ENCODE data around the gene SFN. TPM values are rescaled to one million over a fixed set of nuclear protein-coding genes. Genes with fewer than 3 reads are reported as not detected.

The SFN gene
- total RNA-seq, 1 donor from 2014 or later, result 1.2 TPM

DNA sequence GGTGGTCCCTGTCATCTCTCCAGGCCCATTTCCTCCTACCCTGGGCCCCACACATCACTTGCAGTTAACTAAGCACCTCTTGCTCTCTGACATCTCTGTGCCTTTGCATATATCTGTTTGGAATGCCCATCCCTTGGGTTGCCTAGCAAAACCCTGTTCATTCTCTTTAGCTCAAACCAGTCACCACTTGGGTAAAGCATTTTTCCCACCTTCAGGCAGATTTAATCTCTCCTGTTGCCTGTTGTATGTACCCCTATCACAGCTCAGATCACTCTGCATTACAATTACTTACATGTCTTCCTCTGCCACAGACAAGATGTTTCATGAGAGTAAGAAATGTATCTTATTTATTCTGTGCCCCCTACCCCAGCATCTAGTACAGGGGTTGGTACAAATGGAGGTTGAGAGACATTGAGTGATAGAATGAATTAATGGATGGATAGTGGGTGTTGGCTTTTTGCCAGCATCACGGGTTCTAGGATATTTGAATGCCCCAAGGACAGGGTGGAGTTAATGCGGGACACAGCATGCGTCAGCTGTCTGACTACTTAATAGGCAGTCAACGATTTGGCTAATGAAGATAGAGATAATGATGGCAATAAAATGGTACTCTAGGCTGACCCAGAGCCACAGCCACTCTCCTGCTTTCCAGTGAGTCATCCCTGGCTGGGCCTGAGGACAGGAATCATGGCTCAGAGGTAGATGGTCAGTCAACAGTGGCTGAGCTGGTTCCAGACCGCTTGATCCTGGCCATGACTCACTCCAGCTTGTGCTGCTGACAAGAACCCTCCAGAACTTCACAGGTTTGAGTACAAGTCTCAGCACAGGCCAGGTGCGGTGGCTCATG, 44.3 kb downstream of the SFN start:
- intact Hi-C loops (cut with micrococcal nuclease), result no loop called here

DNA sequence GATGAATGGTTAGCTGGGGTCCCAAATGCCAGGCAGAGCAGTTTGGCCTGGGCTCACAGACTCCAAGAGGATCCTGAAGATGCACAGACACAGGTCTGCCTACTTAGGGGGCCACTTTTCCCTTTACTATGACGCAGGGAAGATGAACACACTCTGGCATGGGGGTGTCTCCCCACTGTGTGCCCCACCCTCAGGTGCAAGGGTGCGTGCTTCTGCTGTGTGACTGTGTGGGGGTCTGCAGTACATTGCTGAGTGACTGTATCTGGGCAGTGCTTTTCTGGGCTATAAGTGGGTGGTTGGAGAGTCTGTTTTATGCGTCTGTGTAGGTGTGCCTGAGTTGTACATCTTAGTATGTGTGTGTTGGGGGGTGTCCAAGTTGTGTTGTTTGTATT, 47.0 kb downstream of the SFN start:
- intact Hi-C loops (cut with micrococcal nuclease), result no loop called here

DNA sequence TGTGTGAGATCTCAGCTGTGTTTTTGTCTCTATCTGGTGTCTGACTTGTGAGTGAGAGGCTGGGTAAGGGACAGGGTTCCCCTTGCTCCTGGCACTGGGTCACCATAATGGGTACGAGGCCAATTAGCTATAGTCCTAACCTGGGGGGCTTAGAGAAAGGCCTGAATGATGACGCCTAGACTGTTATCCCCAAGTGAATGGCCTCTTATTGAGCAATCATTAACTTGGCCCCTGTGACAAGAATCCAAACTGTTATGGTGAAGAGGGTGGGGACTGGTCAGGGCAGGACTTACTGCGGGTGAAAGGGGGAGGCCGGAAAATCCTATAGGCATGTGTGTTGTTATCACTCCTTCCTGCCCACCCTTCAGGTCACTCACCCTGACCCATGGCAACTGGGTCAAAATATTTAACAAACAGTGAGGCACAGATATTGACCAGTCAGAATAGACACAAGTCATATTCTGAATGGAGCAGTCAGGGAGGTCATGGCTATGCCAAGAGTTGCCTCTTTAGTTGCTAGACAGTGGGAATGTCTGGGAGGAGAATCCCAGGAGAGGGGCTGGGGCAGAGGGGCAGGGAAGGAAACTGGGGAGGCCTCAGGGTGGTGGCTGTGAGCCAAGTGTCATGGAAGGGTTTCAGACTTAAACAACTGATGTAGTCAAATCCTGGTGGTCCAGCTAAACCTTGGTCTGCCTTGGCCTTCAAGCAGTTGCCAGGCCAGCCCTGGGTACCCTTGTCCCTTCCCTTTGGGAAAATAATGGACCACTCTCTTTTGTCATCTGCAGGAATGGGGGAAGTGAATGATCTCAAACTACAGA, 47.6 kb downstream of the SFN start:
- intact Hi-C loops (cut with micrococcal nuclease), result no loop called here

DNA sequence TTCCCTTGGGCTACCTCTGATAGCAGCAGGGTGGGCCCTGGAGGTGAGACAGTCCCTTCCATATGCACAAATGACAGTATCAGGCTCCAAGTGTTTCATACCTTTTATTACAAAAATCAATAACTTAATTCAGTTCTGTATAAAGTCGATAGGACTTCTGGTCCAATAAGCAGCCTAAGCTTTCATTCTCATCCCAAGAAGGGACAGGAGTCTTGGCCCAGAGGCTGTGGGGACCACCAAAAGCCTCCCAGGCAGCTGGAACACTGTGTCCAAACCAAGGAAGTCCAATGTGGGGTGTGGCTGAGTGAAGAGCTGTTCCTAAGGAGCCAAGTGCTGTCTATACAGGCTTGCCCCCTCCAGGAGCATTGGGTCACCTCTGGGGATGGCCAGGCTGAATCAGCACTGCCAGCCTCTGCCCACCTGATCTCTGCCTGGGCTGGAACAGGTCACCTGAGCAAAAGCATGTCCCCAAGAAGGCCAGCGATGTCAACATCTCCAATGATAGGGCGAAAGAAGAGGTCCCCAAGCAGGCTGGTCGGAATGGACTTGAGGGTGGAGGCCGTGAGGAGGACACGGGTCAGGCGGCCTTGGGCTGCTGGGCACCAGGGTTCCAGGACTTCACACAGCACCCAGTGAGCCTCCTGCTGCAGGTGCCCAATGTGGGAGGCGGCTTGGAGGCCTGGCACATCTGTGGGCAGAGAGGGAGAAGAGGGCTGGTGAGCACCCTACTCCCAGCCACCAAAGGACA, 48.6 kb downstream of the SFN start:
- intact Hi-C loops (cut with micrococcal nuclease), result no loop called here

DNA sequence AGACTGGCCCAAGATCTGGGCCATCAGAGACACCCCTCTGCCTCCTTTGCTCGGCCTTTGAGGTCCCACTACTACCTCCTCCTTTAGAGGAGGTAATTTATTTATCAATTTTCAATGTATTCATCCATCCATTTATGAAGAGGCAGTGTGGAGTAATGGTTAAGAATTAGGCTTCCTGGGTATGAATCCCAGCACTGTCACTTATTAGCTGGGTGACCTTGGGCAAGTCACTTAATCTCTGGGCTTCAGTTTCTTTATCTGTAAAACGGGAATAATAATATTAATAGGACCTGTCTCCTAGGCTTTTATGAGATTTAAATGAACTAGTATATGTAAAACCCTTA, 49.2 kb downstream of the SFN start:
- intact Hi-C loops (cut with micrococcal nuclease), result no loop called here

DNA sequence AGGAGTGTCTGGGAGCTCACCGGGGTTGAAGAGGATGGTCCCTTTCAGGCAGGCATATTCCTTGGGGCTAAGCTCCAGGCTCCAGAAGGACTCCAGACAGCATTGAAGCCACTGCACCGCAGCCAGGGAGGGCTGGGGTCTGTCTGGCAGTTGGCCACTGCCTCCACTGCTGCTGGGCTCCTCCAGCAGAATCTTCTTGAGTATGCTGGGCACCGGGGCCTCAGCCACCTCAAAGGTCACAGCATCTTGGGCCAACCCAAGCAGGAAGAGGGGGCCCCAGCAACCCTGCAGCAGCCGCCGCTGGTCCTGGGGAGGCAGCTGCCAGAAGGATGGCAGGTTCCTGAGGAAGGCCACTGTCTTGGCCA, 50.4 kb downstream of the SFN start:
- intact Hi-C loops (cut with micrococcal nuclease), result no loop called here

Other genes with a start within 250 kb of the SFN start
- 124 and 130 TPM in 2 replicates for gene ARID1A, start 167.1 kb upstream of the SFN start, total RNA-seq
- gene PIGV, start 75.2 kb upstream of the SFN start, total RNA-seq, result 11.3 and 12.2 TPM in 2 replicates
- gene ZDHHC18, start 36.5 kb upstream of the SFN start, total RNA-seq, result 87.9 and 89.0 TPM in 2 replicates
- gene GPN2, start 27.1 kb downstream of the SFN start, total RNA-seq, result 34.1 and 35.5 TPM in 2 replicates
- 14.8 and 19.0 TPM in 2 replicates for gene GPATCH3, start 37.3 kb downstream of the SFN start, total RNA-seq
- not detected in 2 replicates for gene NR0B2, start 50.8 kb downstream of the SFN start, total RNA-seq
- 71.8 and 74.6 TPM in 2 replicates for gene NUDC, start 58.6 kb downstream of the SFN start, total RNA-seq
- not detected in 2 replicates for gene KDF1, start 97.3 kb downstream of the SFN start, total RNA-seq
- gene TRNP1, start 130.5 kb downstream of the SFN start, total RNA-seq, result 0.32 and 0.68 TPM in 2 replicates
- not detected in 2 replicates for gene TENT5B, start 149.7 kb downstream of the SFN start, total RNA-seq